HG03039 (cell line): ENCODE measurements around the gene CATSPER1.
A peak's percentile ranks its signal among the peaks of the same experiment; 100 is the strongest.

Source experiments
- ATAC-seq: cut with Tn5 transposase; IDR thresholded peaks from one replicate; pipeline ENCODE4 v1.9.1; 2021; ENCODE audit warnings: mild to moderate bottlenecking, moderate library complexity; ENCODE audit not compliant: unreplicated experiment

Gene CATSPER1

GRCh38 chr11:66003291-66003690 is 23.0 kb downstream of the CATSPER1 start:
- ATAC-seq: no peak

GRCh38 chr11:66002648-66003225 is 23.5 kb downstream of the CATSPER1 start:
- ATAC-seq: peak; percentile 48

GRCh38 chr11:66001942-66002647 is 24.2 kb downstream of the CATSPER1 start, which contains the start of the genes BANF1 and EIF1AD:
Gene BANF1 (plus strand): TSS chr11:66002503. CDS start chr11:66003251, 748 bp downstream.
Gene EIF1AD (minus strand): TSS chr11:66002157. CDS start chr11:66000389, 1,768 bp downstream.
- ATAC-seq: peak; percentile 59

GRCh38 chr11:65997286-65997685 is 29.0 kb downstream of the CATSPER1 start:
- ATAC-seq: no peak

- ATAC-seq: no peak
Measured at GRCh38 chr11:65992056-65992455, 34.2 kb downstream of the CATSPER1 start.

GRCh38 chr11:65988791-65989592 is 37.3 kb downstream of the CATSPER1 start:
- ATAC-seq: peak; percentile 69

- no peak for ATAC-seq
Measured at GRCh38 chr11:65987336-65987735, 38.9 kb downstream of the CATSPER1 start.

GRCh38 chr11:65983589-65983987 is 42.7 kb downstream of the CATSPER1 start:
- no peak for ATAC-seq

GRCh38 chr11:65982824-65983588 is 43.3 kb downstream of the CATSPER1 start:
- no peak for ATAC-seq

GRCh38 chr11:65981972-65982823 is 44.1 kb downstream of the CATSPER1 start:
- ATAC-seq: no peak

- no peak for ATAC-seq
Measured at GRCh38 chr11:65981101-65981740, 45.1 kb downstream of the CATSPER1 start.

GRCh38 chr11:65979261-65979759 is 47.0 kb downstream of the CATSPER1 start:
- ATAC-seq: no peak

- ATAC-seq: no peak
Measured at GRCh38 chr11:65978391-65979238, 47.7 kb downstream of the CATSPER1 start.

GRCh38 chr11:65977621-65978390 is 48.5 kb downstream of the CATSPER1 start:
- ATAC-seq: no peak

GRCh38 chr11:65976216-65977176 is 49.8 kb downstream of the CATSPER1 start:
- no peak for ATAC-seq

- ATAC-seq: no peak
Measured at GRCh38 chr11:65975771-65976170, 50.5 kb downstream of the CATSPER1 start.
